ENCODE measurements around the gene TXNDC15.

- TF ChIP-seq POLR2A (IDR thresholded peaks at IDR 0.05) (no peak), CTCF (IDR thresholded peaks at IDR 0.05) (no peak)
Observed at GRCh38 chr5:134911285-134912206, 37.4 kb downstream of the TXNDC15 start.

Measured in adrenal gland (tissue), 5 donors.